Gastrocnemius medialis (tissue), 4 donors: ENCODE data around the gene MYCBP2.

Source experiments
- CTCF ChIP-seq, 5 experiments: fragments of 450-650 bp in 3 of 5; fragments of 200-600 bp in 2 of 5; sonication (generic) in 2 of 5; IDR thresholded peaks in 4 of 5; conservative IDR thresholded peaks in 1 of 5; 1 replicate in 4 of 5; 2 replicates in 1 of 5; pipeline ENCODE4 v1.5.1; 2016 to 2019; ENCODE audit warnings: antibody characterized with exemption in 5 of 5, mild to moderate bottlenecking in 3 of 5, moderate library complexity in 3 of 5
- POLR2A ChIP-seq, 2 donors: fragments of 450-650 bp; IDR thresholded peaks; one replicate each; pipeline ENCODE4 v1.6.1; 2017; ENCODE audit warnings: antibody characterized with exemption in 2 of 2, mild to moderate bottlenecking in 2 of 2, moderate library complexity in 2 of 2

DNA sequence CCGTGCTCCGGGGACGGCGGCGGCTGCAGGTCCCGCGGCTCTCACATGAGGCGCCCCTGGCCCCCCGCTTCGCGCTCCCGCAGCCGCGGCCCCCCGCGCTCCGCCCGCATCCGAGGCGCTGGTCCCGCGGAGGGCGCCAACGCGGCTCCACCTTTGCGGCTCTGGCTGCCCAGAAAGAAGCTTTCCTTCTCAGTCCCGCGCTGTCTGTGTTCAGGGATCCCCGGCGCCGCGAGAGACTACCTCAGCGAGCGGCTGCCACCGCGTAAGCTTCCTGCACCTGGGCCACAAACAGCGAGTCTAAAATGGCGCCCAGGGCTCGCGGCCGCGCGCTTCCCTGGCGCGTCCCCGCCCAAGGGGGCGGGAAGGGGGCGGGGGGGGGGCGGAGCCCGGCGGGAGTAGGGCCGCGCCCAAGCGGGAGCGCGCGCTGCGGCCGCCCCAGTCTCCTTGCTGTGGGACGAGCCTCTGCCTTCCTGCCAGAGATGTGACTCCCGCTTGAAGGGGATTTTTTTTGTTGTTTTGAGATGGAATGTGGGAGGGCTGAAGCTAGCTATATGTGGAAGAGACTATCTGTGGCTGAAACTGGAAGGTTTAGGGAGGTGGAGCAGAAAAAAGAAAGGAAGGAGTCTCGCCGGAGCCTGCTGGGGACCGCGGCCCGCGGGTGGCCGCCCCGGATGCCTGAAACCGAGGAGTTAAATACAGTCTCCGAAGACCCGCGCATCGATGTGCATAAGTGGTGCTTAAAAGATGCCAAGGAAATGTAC lies 299.9 kb downstream of the MYCBP2 start, which contains the start of gene FBXL3:
- TF ChIP-seq CTCF (IDR thresholded peaks at IDR 0.05 in 4 of 5, conservative IDR thresholded peaks at IDR 0.05 in 1 of 5) (peak in 1 of 5 experiments; percentile 9), POLR2A (IDR thresholded peaks at IDR 0.05) (peak; percentile 57 to 77)
